K562 (cell line): ENCODE data around the gene TSR2. TPM values are rescaled to one million over a fixed set of nuclear protein-coding genes. Genes with fewer than 3 reads are reported as not detected.
A peak's percentile ranks its signal among the peaks of the same experiment; 100 is the strongest.

Source experiments
- ATAC-seq: fragments of 200-7000 bp; cut with Tn5 transposase; 3 replicates; pipeline ENCODE4 v1.9.1; 2020; ENCODE audit warnings: moderate library complexity
- BruUV-seq: library from RNA; stranded (reverse); fragments of 400-500 nt; replicated peaks from 2 replicates; lab custom pipeline; 2021; lab: Mats Ljungman, UMichigan
- CTCF ChIA-PET: fragments of 300-600 bp; formaldehyde crosslinking; extraction: SDS; loops from one replicate; lab custom pipeline; 2021; ENCODE audit warnings: low intra/inter-chr PET ratio; lab: Yijun Ruan, JAX
- POLR2A ChIA-PET: fragments of 300-600, 350-650 bp; sonication (Branson Sonifier 250); formaldehyde crosslinking; extraction: SDS; loops from one replicate; lab custom pipeline; 2021; ENCODE audit warnings: antibody characterized with exemption, inconsistent platforms; lab: Yijun Ruan, JAX
- DNase-seq, 4 experiments: peaks; one replicate each; pipeline versions ENCODE4 v3.0.0 to v3.0.0-alpha.2; 2011 to 2018; ENCODE audit warnings: low spot score in 3 of 4, mixed read lengths in 3 of 4; ENCODE audit errors: extremely low read depth in 1 of 4
- FAIRE-seq: peaks from 2 replicates; lab custom pipeline; 2011; peaks lifted over from hg19 to GRCh38; lab: Jason Lieb, UNC
- H2AFZ ChIP-seq: 2 replicates; pipeline ENCODE4 v1.6.0; 2011; ENCODE audit warnings: low read depth, low read length, control low read depth, inconsistent platforms
- H3K27ac ChIP-seq: fragments of 200-600 bp; 3 replicates; pipeline ENCODE4 v1.8.0; 2011; ENCODE audit warnings: low read depth, mild to moderate bottlenecking, control low read depth, inconsistent platforms, low read length, moderate library complexity, mixed read lengths; ENCODE audit errors: extremely low read depth
- H3K27me3 ChIP-seq, 2 experiments: fragments of 300-600 bp in 1 of 2; 2 replicates in 1 of 2; 3 replicates in 1 of 2; pipeline versions ENCODE4 v1.6.0 to v1.8.0; 2011; ENCODE audit warnings: inconsistent platforms in 2 of 2, low read length in 2 of 2, mild to moderate bottlenecking in 1 of 2, mixed read lengths in 1 of 2, moderate library complexity in 1 of 2; ENCODE audit not compliant: control insufficient read depth in 2 of 2, insufficient read depth in 2 of 2
- H3K36me3 ChIP-seq: fragments of 300-600 bp; 3 replicates; pipeline ENCODE4 v1.8.0; 2011; ENCODE audit warnings: mild to moderate bottlenecking, low read length, inconsistent platforms; ENCODE audit not compliant: control insufficient read depth, insufficient read depth
- H3K4me1 ChIP-seq, 2 experiments: fragments of 200-600 bp in 1 of 2; replicated peaks in 1 of 2; 2 replicates in 1 of 2; 3 replicates in 1 of 2; pipeline versions ENCODE4 v1.5.1 to v1.8.0; 2011; ENCODE audit warnings: inconsistent platforms in 2 of 2, low read length in 2 of 2, mild to moderate bottlenecking in 1 of 2, mixed read lengths in 1 of 2, moderate library complexity in 1 of 2; ENCODE audit not compliant: control insufficient read depth in 2 of 2, insufficient read depth in 2 of 2
- H3K4me2 ChIP-seq: 2 replicates; pipeline ENCODE4 v1.6.1; 2011; ENCODE audit warnings: low read length, control low read depth, inconsistent platforms, mixed read lengths; ENCODE audit not compliant: insufficient read depth
- H3K4me3 ChIP-seq: fragments of 200-600 bp; sonication (generic), shearing (Covaris generic); 2 replicates; pipeline ENCODE4 v1.5.1; 2016; ENCODE audit warnings: control low read depth, inconsistent platforms
- H3K79me2 ChIP-seq: fragments of 200-600 bp; 3 replicates; pipeline ENCODE4 v1.8.0; 2011; ENCODE audit warnings: low read length, inconsistent platforms; ENCODE audit not compliant: control insufficient read depth, insufficient read depth
- H3K9ac ChIP-seq, 2 experiments: 2 replicates each; pipeline versions ENCODE4 v1.6.0 to v1.6.1; 2011; ENCODE audit warnings: low read depth in 2 of 2, low read length in 2 of 2, control low read depth in 1 of 2, inconsistent platforms in 1 of 2, mild to moderate bottlenecking in 1 of 2, mixed read lengths in 1 of 2; ENCODE audit not compliant: insufficient read depth in 1 of 2
- H3K9me1 ChIP-seq: one replicate; pipeline ENCODE4 v1.6.0; 2011; ENCODE audit warnings: inconsistent platforms, mild to moderate bottlenecking, low read length, moderate library complexity; ENCODE audit not compliant: control insufficient read depth, insufficient read depth
- H3K9me3 ChIP-seq: replicated peaks from 2 replicates; pipeline ENCODE4 v1.5.1; 2011; ENCODE audit warnings: low read depth, low read length, inconsistent platforms; ENCODE audit not compliant: control insufficient read depth, insufficient read depth
- H4K20me1 ChIP-seq: replicated peaks from 2 replicates; pipeline ENCODE4 v1.6.1; 2011; ENCODE audit warnings: low read length, inconsistent platforms, mixed read lengths; ENCODE audit not compliant: control insufficient read depth, insufficient read depth
- ADNP ChIP-seq: fragments of 200-800 bp; sonication (Bioruptor generic); IDR thresholded peaks from 2 replicates; pipeline ENCODE4 v1.6.1; 2016; ENCODE audit warnings: missing genetic modification characterization, missing compliant biosample characterization
- BCOR ChIP-seq: fragments of 450-650 bp; IDR thresholded peaks from 2 replicates; pipeline ENCODE4 v1.6.1; 2016
- BRCA1 ChIP-seq, 2 experiments: fragments of 450-650 bp in 1 of 2; sonication (generic) in 1 of 2; formaldehyde crosslinking in 1 of 2; IDR thresholded peaks; 2 replicates each; pipeline versions ENCODE4 v1.5.0 to v1.6.1; 2017 to 2020; ENCODE audit warnings: mild to moderate bottlenecking in 1 of 2, missing genetic modification reagents in 1 of 2
- CCAR2 ChIP-seq: fragments of 200-400 bp; formaldehyde crosslinking; IDR thresholded peaks from 2 replicates; pipeline ENCODE4 v1.6.1; 2017; ENCODE audit warnings: mild to moderate bottlenecking, low read depth, low read length
- ELF1 ChIP-seq: fragments of 200-800 bp; sonication (Bioruptor generic); IDR thresholded peaks from 2 replicates; pipeline ENCODE4 v1.6.1; 2016; ENCODE audit warnings: missing genetic modification characterization, missing compliant biosample characterization
- FOXA3 ChIP-seq, 2 experiments: fragments of 450-650 bp in 1 of 2; sonication (generic) in 1 of 2; formaldehyde crosslinking; IDR thresholded peaks in 1 of 2; conservative IDR thresholded peaks in 1 of 2; 2 replicates each; pipeline versions ENCODE4 v1.4.0 to v1.8.0; 2020 to 2022; ENCODE audit warnings: mild to moderate bottlenecking in 2 of 2, missing genetic modification reagents in 1 of 2
- ILK ChIP-seq: fragments of 450-650 bp; IDR thresholded peaks from 2 replicates; pipeline ENCODE4 v1.6.1; 2016; ENCODE audit warnings: missing genetic modification characterization, low read depth, mild to moderate bottlenecking, missing compliant biosample characterization, moderate library complexity, borderline replicate concordance
- KDM1A ChIP-seq, 2 experiments: fragments of 450-650 bp; IDR thresholded peaks; 2 replicates each; pipeline ENCODE4 v1.6.1; 2016; ENCODE audit warnings: mild to moderate bottlenecking in 2 of 2
- NFXL1 ChIP-seq: fragments of 450-650 bp; formaldehyde crosslinking; IDR thresholded peaks from 2 replicates; pipeline ENCODE4 v1.4.0; 2021; ENCODE audit warnings: mild to moderate bottlenecking
- PCBP2 ChIP-seq: fragments of 200-400 bp; formaldehyde crosslinking; IDR thresholded peaks from 2 replicates; pipeline ENCODE4 v1.6.1; 2018; ENCODE audit warnings: low read length, low read depth, mild to moderate bottlenecking, moderate library complexity; ENCODE audit not compliant: poor library complexity, severe bottlenecking
- RBBP5 ChIP-seq: fragments of 200-600 bp; sonication (generic); IDR thresholded peaks from 2 replicates; pipeline ENCODE4 v1.6.1; 2012; ENCODE audit warnings: borderline replicate concordance, mild to moderate bottlenecking, low read length, control low read depth, inconsistent platforms; ENCODE audit not compliant: insufficient read depth, poor library complexity, severe bottlenecking
- RBM25 ChIP-seq: fragments of 200-400 bp; formaldehyde crosslinking; IDR thresholded peaks from 2 replicates; pipeline ENCODE4 v1.6.1; 2018; ENCODE audit warnings: low read length, low read depth, moderate library complexity; ENCODE audit not compliant: severe bottlenecking
- TAF15 ChIP-seq: fragments of 200-400 bp; formaldehyde crosslinking; IDR thresholded peaks from 2 replicates; pipeline ENCODE4 v1.6.1; 2017; ENCODE audit warnings: mild to moderate bottlenecking, low read depth, low read length, moderate library complexity
- TARDBP ChIP-seq: fragments of 450-650 bp; IDR thresholded peaks from 2 replicates; pipeline ENCODE4 v1.6.1; 2016
- TGIF2 ChIP-seq: sonication (generic); formaldehyde crosslinking; IDR thresholded peaks from 2 replicates; pipeline ENCODE4 v1.8.1; 2022; ENCODE audit warnings: mild to moderate bottlenecking, missing genetic modification reagents, moderate library complexity
- ZNF785 ChIP-seq: fragments of 250-450 bp; sonication (Bioruptor Pico); IDR thresholded peaks from 2 replicates; pipeline ENCODE4 v1.4.0; 2020; ENCODE audit warnings: mild to moderate bottlenecking
- in situ Hi-C: fragments of 300-500 bp; cut with MboI; formaldehyde crosslinking; loops from 4 replicates; pipeline ENCODE4 v1.15.0; 2018; ENCODE audit warnings: inconsistent platforms, mixed read lengths
- intact Hi-C: fragments of 100-400 bp; cut with micrococcal nuclease; formaldehyde crosslinking; loops from 2 replicates; pipeline ENCODE4 v1.14.2; 2022
- polyA plus RNA-seq, 8 experiments: library from polyadenylated mRNA; depleted of rRNA in 4 of 8; stranded (reverse) in 5 of 8; unstranded in 3 of 8; fragments of >200 nt; fragmentation: Nextera tagmentation in 2 of 8; fragmentation: Illumina TruSeq in 1 of 8; extraction: Ambion mirVana in 2 of 8; extraction: Trizol in 1 of 8; gene quantifications; 2 replicates each; pipeline versions ENCODE4 v1.2.1 to v1.2.3, GENCODE V29; 2011 to 2014; ENCODE audit warnings: inconsistent platforms in 1 of 8, missing spikeins in 1 of 8
- total RNA-seq, 7 experiments: library from RNA; depleted of rRNA in 6 of 7; stranded (reverse); fragments of >200 nt in 6 of 7; fragmentation: Illumina TruSeq in 2 of 7; extraction: Trizol in 2 of 7; gene quantifications; 2 replicates each; pipeline versions ENCODE4 v1.2.1 to v1.2.3, GENCODE V29; 2011 to 2021; ENCODE audit warnings: low replicate concordance in 1 of 7

The TSR2 gene
- total and polyA plus RNA-seq, 9 of the 15 experiments (the other 6 are each of a cell fraction or from before 2014, with no cell fraction given) = 8.6 to 50.0 (median 28.5) TPM

- FAIRE-seq (no peak), ATAC-seq (no peak), DNase-seq (no peak)
- no peaks in the 10 kb centered on the region for H3K79me2 ChIP-seq
- no peaks in the 10 kb centered on the region for H4K20me1 ChIP-seq
- no peak overlapping the region for H3K9ac ChIP-seq
- intact Hi-C loops = no loop called here
- no peaks in the 10 kb centered on the region for H3K9me3 ChIP-seq
- no peak overlapping the region for H3K4me2 ChIP-seq
- H3K4me1 ChIP-seq = peaks cover 0 to 5% of the 10 kb centered on the region in 2 experiments; a peak in 1 of 5 replicates
- H2AFZ ChIP-seq = no peak overlapping the region
- H3K4me3 ChIP-seq = no peak overlapping the region
- in situ Hi-C loops = no loop called here
- POLR2A ChIA-PET = no interaction called here
- H3K27me3 ChIP-seq = no peaks in the 10 kb centered on the region
- no peaks in the 10 kb centered on the region for H3K9me1 ChIP-seq
- H3K36me3 ChIP-seq = peaks cover 6% of the 10 kb centered on the region; the same call in 1 of the 3 replicates
- BruUV-seq = no TSS peak
- TF ChIP-seq PCBP2 (no peak), TGIF2 (CRISPR knock-in tag) (no peak), ILK (tag) (no peak), RBM25 (peak; percentile 89), ZNF785 (no peak), TAF15 (no peak), RBBP5 (no peak), BCOR (peak; percentile 57), NFXL1 (no peak), ADNP (0 out of 2 replicates have a peak, but pooled peaks have one; percentile 33), ELF1 (tag) (no peak), KDM1A (IDR thresholded peaks at IDR 0.05) (0 out of 4 replicates have a peak, but pooled peaks of 1 of the 2 experiments have one; percentile 24), BRCA1 (IDR thresholded peaks at IDR 0.05) (no peak), BRCA1 (CRISPR knock-in tag; IDR thresholded peaks at IDR 0.05) (no peak), TARDBP (no peak), CCAR2 (no peak), FOXA3 (CRISPR knock-in tag; conservative IDR thresholded peaks at IDR 0.05 in 1 of 2, IDR thresholded peaks at IDR 0.05 in 1 of 2) (no peak)
- TF ChIP-seq, all 486 proteins: peak for 4
- CTCF ChIA-PET = no interaction called here
- no peak overlapping the region for H3K27ac ChIP-seq
Measured at GRCh38 chrX:54449929-54450328, 9.7 kb downstream of the TSR2 start.
